Fibroblast of lung (primary cell): ENCODE results near the gene KEL. TPM values are rescaled to one million over a fixed set of nuclear protein-coding genes. Genes with fewer than 3 reads are reported as not detected.

Experiments
- DNase-seq, 2 donors: peaks; one replicate each; pipeline versions ENCODE4 v3.0.0 to v3.0.0-alpha.2; 2010; ENCODE audit warnings: low read depth in 2 of 2
- H2AFZ ChIP-seq: 2 replicates; pipeline ENCODE4 v1.5.1; 2012; ENCODE audit warnings: low read length, control low read depth, inconsistent platforms
- H3K27ac ChIP-seq: 2 replicates; pipeline ENCODE4 v1.5.1; 2011; ENCODE audit warnings: low read length, control low read depth; ENCODE audit not compliant: insufficient read depth
- H3K27me3 ChIP-seq: 2 replicates; pipeline ENCODE4 v1.5.1; 2011; ENCODE audit warnings: mild to moderate bottlenecking, low read length; ENCODE audit not compliant: control insufficient read depth, insufficient read depth
- H3K36me3 ChIP-seq: 2 replicates; pipeline ENCODE4 v1.5.1; 2011; ENCODE audit warnings: low read length; ENCODE audit not compliant: control insufficient read depth, insufficient read depth
- H3K4me1 ChIP-seq: 2 replicates; pipeline ENCODE4 v1.5.1; 2011; ENCODE audit warnings: low read length; ENCODE audit not compliant: control insufficient read depth, insufficient read depth; ENCODE audit errors: extremely low read depth
- H3K4me2 ChIP-seq: 2 replicates; pipeline ENCODE4 v1.5.1; 2011; ENCODE audit warnings: low read length, control low read depth; ENCODE audit not compliant: insufficient read depth; ENCODE audit errors: extremely low read depth
- H3K4me3 ChIP-seq, 4 experiments: fragments of 200-600 bp in 1 of 4; sonication (generic) in 1 of 4; replicated peaks in 1 of 4; 2 replicates each; pipeline ENCODE4 v1.5.1; 2011 to 2016; ENCODE audit warnings: low read length in 4 of 4, low read depth in 3 of 4, mild to moderate bottlenecking in 3 of 4, control low read depth in 2 of 4, inconsistent platforms in 1 of 4, mixed read lengths in 1 of 4; ENCODE audit not compliant: insufficient read depth in 1 of 4; ENCODE audit errors: control extremely low read depth in 1 of 4
- H3K79me2 ChIP-seq: 2 replicates; pipeline ENCODE4 v1.5.1; 2012; ENCODE audit warnings: mild to moderate bottlenecking, low read length, inconsistent platforms; ENCODE audit not compliant: control insufficient read depth, insufficient read depth
- H3K9ac ChIP-seq: 2 replicates; pipeline ENCODE4 v1.5.1; 2011; ENCODE audit warnings: mild to moderate bottlenecking, low read length, control low read depth; ENCODE audit not compliant: insufficient read depth
- H3K9me3 ChIP-seq: 2 replicates; pipeline ENCODE4 v1.5.1; 2012; ENCODE audit warnings: low read depth, low read length; ENCODE audit not compliant: control insufficient read depth, insufficient read depth
- H4K20me1 ChIP-seq: 2 replicates; pipeline ENCODE4 v1.5.1; 2011; ENCODE audit warnings: low read length; ENCODE audit not compliant: control insufficient read depth, insufficient read depth; ENCODE audit errors: extremely low read depth
- EZH2 ChIP-seq: IDR thresholded peaks from 2 replicates; pipeline ENCODE4 v1.5.1; 2012; ENCODE audit warnings: low read length, control low read depth, mild to moderate bottlenecking; ENCODE audit errors: missing control alignments
- polyA plus RNA-seq, 2 donors: library from polyadenylated mRNA; depleted of rRNA in 1 of 2; stranded (reverse) in 1 of 2; unstranded in 1 of 2; fragments of >200 nt; gene quantifications; 2 replicates each; pipeline ENCODE4 v1.2.1, GENCODE V29; 2011 to 2012; ENCODE audit warnings: missing spikeins in 1 of 2
- total RNA-seq: library from RNA; depleted of rRNA; stranded (reverse); fragments of >200 nt; gene quantifications from 2 replicates; pipeline ENCODE4 v1.2.1, GENCODE V29; 2014
- TF ChIP-seq, protein P1 (sequence below), 2 donors: IDR thresholded peaks in 1 of 2; conservative IDR thresholded peaks in 1 of 2; 1 replicate in 1 of 2; 2 replicates in 1 of 2; pipeline ENCODE4 v1.5.1; 2011 to 2012; ENCODE audit warnings: low read length in 2 of 2, control low read depth in 1 of 2, inconsistent platforms in 1 of 2, low read depth in 1 of 2, mild to moderate bottlenecking in 1 of 2

Gene KEL
- total and polyA plus RNA-seq, 2 donors (not counting 1 experiment from before 2014, with no cell fraction given), result 0.05 TPM; not detected in 1

DNA sequence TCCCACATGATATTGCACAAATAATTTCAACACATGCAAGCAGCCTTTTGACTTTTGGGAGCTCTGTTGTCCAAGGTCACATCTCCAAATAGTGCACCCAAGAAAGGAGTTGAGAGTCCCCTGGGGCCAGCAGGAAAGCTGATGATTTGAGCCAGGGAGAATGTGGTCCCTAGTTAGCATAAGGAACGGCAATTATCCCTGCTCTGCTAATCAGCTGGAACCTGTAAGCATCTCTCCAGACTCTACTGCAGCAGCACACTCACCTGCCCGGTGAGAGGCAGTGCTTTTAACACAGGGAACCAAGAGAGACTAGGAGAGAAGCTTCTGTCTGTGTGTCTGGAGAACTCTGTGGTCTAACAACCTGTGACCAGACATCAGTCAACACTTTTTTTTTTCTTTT is 45.7 kb downstream of the KEL start:
- Histone ChIP-seq H3K4me2 (no peak overlapping the region), H3K27ac (no peak overlapping the region), H2AFZ (no peak overlapping the region), H4K20me1 (no peaks in the 10 kb centered on the region), H3K9me3 (no peaks in the 10 kb centered on the region), H3K4me3 (no peak overlapping the region), H3K4me1 (no peaks in the 10 kb centered on the region), H3K9ac (no peak overlapping the region), H3K36me3 (no peaks in the 10 kb centered on the region), H3K27me3 (no peaks in the 10 kb centered on the region), H3K79me2 (no peaks in the 10 kb centered on the region)
- TF ChIP-seq EZH2, result no peak
- TF ChIP-seq, protein P1, sequence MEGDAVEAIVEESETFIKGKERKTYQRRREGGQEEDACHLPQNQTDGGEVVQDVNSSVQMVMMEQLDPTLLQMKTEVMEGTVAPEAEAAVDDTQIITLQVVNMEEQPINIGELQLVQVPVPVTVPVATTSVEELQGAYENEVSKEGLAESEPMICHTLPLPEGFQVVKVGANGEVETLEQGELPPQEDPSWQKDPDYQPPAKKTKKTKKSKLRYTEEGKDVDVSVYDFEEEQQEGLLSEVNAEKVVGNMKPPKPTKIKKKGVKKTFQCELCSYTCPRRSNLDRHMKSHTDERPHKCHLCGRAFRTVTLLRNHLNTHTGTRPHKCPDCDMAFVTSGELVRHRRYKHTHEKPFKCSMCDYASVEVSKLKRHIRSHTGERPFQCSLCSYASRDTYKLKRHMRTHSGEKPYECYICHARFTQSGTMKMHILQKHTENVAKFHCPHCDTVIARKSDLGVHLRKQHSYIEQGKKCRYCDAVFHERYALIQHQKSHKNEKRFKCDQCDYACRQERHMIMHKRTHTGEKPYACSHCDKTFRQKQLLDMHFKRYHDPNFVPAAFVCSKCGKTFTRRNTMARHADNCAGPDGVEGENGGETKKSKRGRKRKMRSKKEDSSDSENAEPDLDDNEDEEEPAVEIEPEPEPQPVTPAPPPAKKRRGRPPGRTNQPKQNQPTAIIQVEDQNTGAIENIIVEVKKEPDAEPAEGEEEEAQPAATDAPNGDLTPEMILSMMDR (conservative IDR thresholded peaks at IDR 0.05 in 1 of 2, IDR thresholded peaks at IDR 0.05 in 1 of 2; ENCODE audit: low read depth in 1 of 2, low read length in 2 of 2), result no peak
- DNase-seq, result no peak

DNA sequence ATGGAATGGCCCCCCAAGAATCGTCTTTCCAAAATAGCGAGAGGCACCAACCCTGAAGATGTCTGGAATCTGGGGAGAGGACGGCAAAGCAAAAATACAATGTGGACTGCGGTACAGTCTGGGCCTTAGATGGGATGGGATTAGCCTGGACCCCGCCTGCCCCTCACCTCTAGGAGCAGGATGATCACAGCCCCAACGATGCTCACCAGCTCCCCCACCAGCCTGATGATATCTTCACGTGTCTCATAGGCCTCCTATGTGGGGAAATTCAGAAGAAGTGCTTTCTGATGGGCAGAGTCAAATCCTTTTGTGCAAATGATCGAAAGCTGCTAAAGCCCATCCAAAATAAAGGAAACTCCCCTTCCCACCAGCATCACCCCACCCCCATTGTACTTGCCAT is 46.8 kb downstream of the KEL start:
- Histone ChIP-seq H3K79me2 (no peaks in the 10 kb centered on the region), H4K20me1 (no peaks in the 10 kb centered on the region), H3K9ac (no peak overlapping the region), H3K36me3 (no peaks in the 10 kb centered on the region), H3K9me3 (no peaks in the 10 kb centered on the region), H3K27ac (no peak overlapping the region), H3K4me3 (no peak overlapping the region), H2AFZ (no peak overlapping the region), H3K4me1 (no peaks in the 10 kb centered on the region), H3K4me2 (no peak overlapping the region), H3K27me3 (no peaks in the 10 kb centered on the region)
- no peak for DNase-seq
- TF ChIP-seq EZH2, result no peak
- TF ChIP-seq, protein P1 (conservative IDR thresholded peaks at IDR 0.05 in 1 of 2, IDR thresholded peaks at IDR 0.05 in 1 of 2; ENCODE audit: low read depth in 1 of 2, low read length in 2 of 2), result no peak

DNA sequence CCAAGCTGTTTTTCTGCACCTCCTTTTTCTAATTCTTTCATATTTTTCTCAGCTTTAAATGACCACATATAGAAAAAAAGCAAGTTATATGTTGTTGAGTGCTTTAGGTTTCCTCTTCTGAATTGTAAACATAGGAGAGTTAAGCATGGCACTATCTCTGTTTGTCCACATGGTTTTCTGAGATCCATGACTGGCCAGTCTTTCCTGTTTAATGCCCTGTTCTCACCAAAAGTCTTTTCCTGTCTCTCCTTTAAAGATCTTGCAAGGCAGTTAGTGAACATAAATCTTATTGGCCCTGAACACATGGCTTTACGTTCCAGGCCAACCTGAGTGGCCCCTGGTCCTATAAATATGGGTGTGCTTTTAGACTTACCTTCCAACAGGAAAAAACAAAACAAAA is 48.0 kb downstream of the KEL start:
- DNase-seq, result no peak
- Histone ChIP-seq H3K36me3 (no peaks in the 10 kb centered on the region), H3K9me3 (no peaks in the 10 kb centered on the region), H3K27ac (no peak overlapping the region), H4K20me1 (no peaks in the 10 kb centered on the region), H3K9ac (no peak overlapping the region), H3K4me1 (no peaks in the 10 kb centered on the region), H2AFZ (no peak overlapping the region), H3K27me3 (no peaks in the 10 kb centered on the region), H3K4me3 (no peak overlapping the region), H3K79me2 (no peaks in the 10 kb centered on the region), H3K4me2 (no peak overlapping the region)
- TF ChIP-seq, protein P1 (conservative IDR thresholded peaks at IDR 0.05 in 1 of 2, IDR thresholded peaks at IDR 0.05 in 1 of 2; ENCODE audit: low read depth in 1 of 2, low read length in 2 of 2), result no peak
- no peak for TF ChIP-seq EZH2
